Measurements from ENCODE around the gene EARS2. TPM values are rescaled to one million over a fixed set of nuclear protein-coding genes. Genes with fewer than 3 reads are reported as not detected.
A peak's percentile ranks its signal among the peaks of the same experiment; 100 is the strongest.

Gene EARS2
- total and polyA plus RNA-seq, 9 of the 15 experiments (the other 6 are each of a cell fraction or from before 2014, with no cell fraction given), result 17.6 to 58.6 (median 36.3) TPM

DNA sequence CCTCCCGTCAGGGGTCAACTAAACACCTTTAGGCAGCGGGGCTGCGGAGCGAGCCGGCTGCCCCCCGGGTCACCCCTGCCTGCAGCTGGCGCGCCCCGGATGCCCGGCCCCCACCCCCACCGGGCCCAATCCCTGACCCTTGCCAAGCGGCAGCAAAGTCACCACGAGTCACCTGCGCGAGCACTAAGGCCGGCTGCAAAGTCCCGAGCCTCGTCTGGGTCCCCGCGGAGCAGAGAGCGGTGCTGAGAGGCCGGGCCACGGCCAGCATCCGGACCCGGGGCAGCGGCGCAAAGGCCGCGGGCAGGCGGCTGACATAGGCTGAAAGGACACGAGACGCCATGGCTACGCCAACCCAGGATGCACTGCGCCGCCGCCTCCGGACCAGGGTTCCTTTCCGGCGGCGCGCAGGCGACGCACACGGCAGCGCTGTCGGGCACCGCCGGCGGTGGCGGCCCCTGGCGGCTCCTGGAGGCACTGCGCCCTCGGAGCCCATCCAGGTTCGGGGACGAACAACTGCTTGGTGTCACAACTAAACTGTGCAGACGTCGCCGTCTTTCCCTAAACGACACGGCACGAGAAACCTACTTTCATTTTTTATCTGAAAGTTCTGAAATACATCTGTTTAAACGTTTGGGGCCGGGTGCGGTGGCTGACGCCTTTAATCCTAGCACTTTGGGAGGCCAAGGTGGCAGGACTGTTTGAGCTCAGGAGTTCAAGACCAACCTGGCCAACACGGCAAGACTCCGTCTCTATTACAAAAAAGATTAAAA lies 39.0 kb upstream of the EARS2 start, which contains the start of gene NDUFAB1 (continued):
- TF ChIP-seq, protein P1, sequence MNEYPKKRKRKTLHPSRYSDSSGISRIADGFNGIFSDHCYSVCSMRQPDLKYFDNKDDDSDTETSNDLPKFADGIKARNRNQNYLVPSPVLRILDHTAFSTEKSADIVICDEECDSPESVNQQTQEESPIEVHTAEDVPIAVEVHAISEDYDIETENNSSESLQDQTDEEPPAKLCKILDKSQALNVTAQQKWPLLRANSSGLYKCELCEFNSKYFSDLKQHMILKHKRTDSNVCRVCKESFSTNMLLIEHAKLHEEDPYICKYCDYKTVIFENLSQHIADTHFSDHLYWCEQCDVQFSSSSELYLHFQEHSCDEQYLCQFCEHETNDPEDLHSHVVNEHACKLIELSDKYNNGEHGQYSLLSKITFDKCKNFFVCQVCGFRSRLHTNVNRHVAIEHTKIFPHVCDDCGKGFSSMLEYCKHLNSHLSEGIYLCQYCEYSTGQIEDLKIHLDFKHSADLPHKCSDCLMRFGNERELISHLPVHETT (CRISPR knock-in tag; conservative IDR thresholded peaks at IDR 0.05 in 1 of 2, IDR thresholded peaks at IDR 0.05 in 1 of 2), result peak in 1 of 2 experiments; percentile 57; a peak in 1 of 4 replicates
- TF ChIP-seq PRMT5 (CRISPR knock-in tag; IDR thresholded peaks at IDR 0.05), result 0 out of 2 replicates have a peak, but pooled peaks have one; percentile 11
- peak; percentile 65; the same call in 1 of the 2 replicates for TF ChIP-seq TFAP4 (CRISPR knock-in tag; IDR thresholded peaks at IDR 0.05; ENCODE audit: borderline replicate concordance)
- peak; percentile 36; the same call in 1 of the 2 replicates for TF ChIP-seq ETV1 (tag; conservative IDR thresholded peaks at IDR 0.05; ENCODE audit: low read depth)
- TF ChIP-seq HDAC1 (IDR thresholded peaks at IDR 0.05), result peak in 1 of 2 experiments; percentile 93; a peak in 2 of 4 replicates
- no peak for TF ChIP-seq OTX1 (CRISPR knock-in tag; IDR thresholded peaks at IDR 0.05)
- TF ChIP-seq JUN (IDR thresholded peaks at IDR 0.05; ENCODE audit: borderline replicate concordance, low read depth, low read length), result peak; percentile 44
- TF ChIP-seq JUN (CRISPR knock-in tag; IDR thresholded peaks at IDR 0.05; ENCODE audit: borderline replicate concordance), result 0 out of 2 replicates have a peak, but pooled peaks have one; percentile 23
- peak; percentile 52 for TF ChIP-seq KDM5B (IDR thresholded peaks at IDR 0.05; ENCODE audit: insufficient replicate concordance, low read depth, low read length)
- peak; percentile 96 for TF ChIP-seq SIN3B (IDR thresholded peaks at IDR 0.05; ENCODE audit: low read depth)
- TF ChIP-seq NFIC (IDR thresholded peaks at IDR 0.05), result peak; percentile 38; the same call in 1 of the 2 replicates
- TF ChIP-seq SRSF7 (optimal IDR thresholded peaks at IDR 0.05; ENCODE audit: low read depth, low read length), result no peak
- TF ChIP-seq CREB1 (IDR thresholded peaks at IDR 0.05), result peak; percentile 80
- TF ChIP-seq CREB1 (CRISPR knock-in tag; IDR thresholded peaks at IDR 0.05), result peak; percentile 78
- no peak for TF ChIP-seq SNRNP70 (optimal IDR thresholded peaks at IDR 0.05; ENCODE audit: low read depth, low read length)
- TF ChIP-seq TCFL5 (CRISPR knock-in tag; conservative IDR thresholded peaks at IDR 0.05), result no peak
- no peak for TF ChIP-seq NCOA1 (IDR thresholded peaks at IDR 0.05; ENCODE audit: low read depth)
- peak; percentile 73 for TF ChIP-seq EGR1 (conservative IDR thresholded peaks at IDR 0.05)
- TF ChIP-seq SRSF3 (IDR thresholded peaks at IDR 0.05; ENCODE audit: insufficient read depth, low read length), result no peak
- TF ChIP-seq KAT7 (CRISPR knock-in tag; IDR thresholded peaks at IDR 0.05; ENCODE audit: borderline replicate concordance), result peak; percentile 10; the same call in 1 of the 2 replicates
- peak; percentile 88 for TF ChIP-seq GABPA (tag; conservative IDR thresholded peaks at IDR 0.05; ENCODE audit: low read depth)
- TF ChIP-seq SOX6 (IDR thresholded peaks at IDR 0.05), result peak; percentile 64; the same call in 1 of the 2 replicates
- peak; percentile 10 for TF ChIP-seq ZNF146 (CRISPR knock-in tag; IDR thresholded peaks at IDR 0.05; ENCODE audit: unreplicated experiment)
- TF ChIP-seq EP400 (IDR thresholded peaks at IDR 0.05), result peak; percentile 90
- TF ChIP-seq RB1 (IDR thresholded peaks at IDR 0.05; ENCODE audit: low read depth), result peak; percentile 97
- peak; percentile 67 for TF ChIP-seq SAP30 (IDR thresholded peaks at IDR 0.05; ENCODE audit: borderline replicate concordance, insufficient read depth, low read depth, low read length, poor library complexity, severe bottlenecking)
- peak; percentile 75 for TF ChIP-seq NEUROD1 (IDR thresholded peaks at IDR 0.05; ENCODE audit: borderline replicate concordance, low read depth, low read length, partially characterized antibody)
